ENCODE results near the gene HEYL.

- no peak for TF ChIP-seq MYNN (IDR thresholded peaks at IDR 0.05)
- no peak for TF ChIP-seq MYNN (CRISPR knock-in tag; IDR thresholded peaks at IDR 0.05)
- TF ChIP-seq RBFOX2 (IDR thresholded peaks at IDR 0.05; ENCODE audit: low read depth, low read length): no peak
Observed at GRCh38 chr1:39675220-39675619, 35.8 kb upstream of the HEYL start.

All from K562 (cell line).